Esophagus muscularis mucosa (tissue), 3 donors: Measurements from ENCODE around the gene CDH4.

Experiments used
- POLR2AphosphoS5 ChIP-seq, 2 donors: sonication (generic); formaldehyde crosslinking; IDR thresholded peaks; one replicate each; pipeline ENCODE4 v1.6.1; 2017; ENCODE audit warnings: antibody characterized with exemption in 2 of 2
- TF ChIP-seq, protein P1 (sequence below), 3 experiments: fragments of 200-600 bp in 2 of 3; fragments of 450-650 bp in 1 of 3; sonication (generic) in 2 of 3; IDR thresholded peaks; one replicate each; pipeline ENCODE4 v1.5.1; 2017 to 2019; ENCODE audit warnings: antibody characterized with exemption in 3 of 3, mild to moderate bottlenecking in 2 of 3, moderate library complexity in 1 of 3

DNA sequence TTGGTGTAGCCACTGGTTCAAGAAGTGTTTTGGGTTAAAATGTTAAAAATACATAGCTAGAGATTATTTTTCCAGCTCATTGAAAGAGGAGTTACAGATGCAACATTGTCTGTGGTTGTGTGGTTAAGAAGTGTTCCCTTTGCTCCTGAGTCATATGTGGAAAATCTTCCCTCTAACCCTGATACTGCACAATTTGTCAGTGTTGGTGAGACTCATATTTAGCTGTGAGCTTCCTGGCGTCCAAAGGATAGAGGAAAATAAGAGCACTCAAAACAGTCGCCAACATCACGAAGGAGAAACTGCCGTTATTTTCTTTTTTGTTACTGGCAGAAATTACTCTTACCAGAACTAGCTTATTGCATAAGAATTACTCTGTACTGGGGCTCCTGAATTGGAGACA is 250.4 kb downstream of the CDH4 start:
- TF ChIP-seq, protein P1, sequence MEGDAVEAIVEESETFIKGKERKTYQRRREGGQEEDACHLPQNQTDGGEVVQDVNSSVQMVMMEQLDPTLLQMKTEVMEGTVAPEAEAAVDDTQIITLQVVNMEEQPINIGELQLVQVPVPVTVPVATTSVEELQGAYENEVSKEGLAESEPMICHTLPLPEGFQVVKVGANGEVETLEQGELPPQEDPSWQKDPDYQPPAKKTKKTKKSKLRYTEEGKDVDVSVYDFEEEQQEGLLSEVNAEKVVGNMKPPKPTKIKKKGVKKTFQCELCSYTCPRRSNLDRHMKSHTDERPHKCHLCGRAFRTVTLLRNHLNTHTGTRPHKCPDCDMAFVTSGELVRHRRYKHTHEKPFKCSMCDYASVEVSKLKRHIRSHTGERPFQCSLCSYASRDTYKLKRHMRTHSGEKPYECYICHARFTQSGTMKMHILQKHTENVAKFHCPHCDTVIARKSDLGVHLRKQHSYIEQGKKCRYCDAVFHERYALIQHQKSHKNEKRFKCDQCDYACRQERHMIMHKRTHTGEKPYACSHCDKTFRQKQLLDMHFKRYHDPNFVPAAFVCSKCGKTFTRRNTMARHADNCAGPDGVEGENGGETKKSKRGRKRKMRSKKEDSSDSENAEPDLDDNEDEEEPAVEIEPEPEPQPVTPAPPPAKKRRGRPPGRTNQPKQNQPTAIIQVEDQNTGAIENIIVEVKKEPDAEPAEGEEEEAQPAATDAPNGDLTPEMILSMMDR (IDR thresholded peaks at IDR 0.05), result no peak
- no peak for TF ChIP-seq POLR2AphosphoS5 (IDR thresholded peaks at IDR 0.05)
